HG02981 (cell line): Measurements from ENCODE around the gene RNU5B-1.

Experiments used
- ATAC-seq: cut with Tn5 transposase; IDR thresholded peaks from one replicate; pipeline ENCODE4 v1.9.1; 2021; ENCODE audit warnings: mild to moderate bottlenecking, moderate library complexity; ENCODE audit not compliant: unreplicated experiment

Gene RNU5B-1

GRCh38 chr15:65287520-65287855 lies 17.0 kb upstream of the RNU5B-1 start:
- ATAC-seq = no peak

GRCh38 chr15:65289261-65289854 lies 15.1 kb upstream of the RNU5B-1 start:
- ATAC-seq = no peak

GRCh38 chr15:65290228-65290627 lies 14.2 kb upstream of the RNU5B-1 start:
- ATAC-seq = no peak

GRCh38 chr15:65292938-65293518 lies 11.4 kb upstream of the RNU5B-1 start:
- ATAC-seq = no peak

GRCh38 chr15:65298731-65299130 lies 5.7 kb upstream of the RNU5B-1 start:
- ATAC-seq = no peak

- ATAC-seq = no peak
Measured at GRCh38 chr15:65300924-65301441, 3.5 kb upstream of the RNU5B-1 start.

- ATAC-seq = no peak
Measured at GRCh38 chr15:65302061-65302460, 2.4 kb upstream of the RNU5B-1 start.

GRCh38 chr15:65303687-65304380 lies 643 bp upstream of the RNU5B-1 start:
- no peak for ATAC-seq

- no peak for ATAC-seq
Measured at GRCh38 chr15:65305150-65305758, 777 bp downstream of the RNU5B-1 start.

GRCh38 chr15:65305776-65306175 lies 1.3 kb downstream of the RNU5B-1 start:
- no peak for ATAC-seq

- no peak for ATAC-seq
Measured at GRCh38 chr15:65306551-65306950, 2.1 kb downstream of the RNU5B-1 start.

GRCh38 chr15:65307978-65308377 lies 3.5 kb downstream of the RNU5B-1 start:
- ATAC-seq = no peak

- no peak for ATAC-seq
Measured at GRCh38 chr15:65309882-65310418, 5.5 kb downstream of the RNU5B-1 start.

GRCh38 chr15:65310431-65311137 lies 6.1 kb downstream of the RNU5B-1 start:
- no peak for ATAC-seq

- ATAC-seq = no peak
Measured at GRCh38 chr15:65311760-65312159, 7.3 kb downstream of the RNU5B-1 start.

- ATAC-seq = no peak
Measured at GRCh38 chr15:65312400-65312916, 8.0 kb downstream of the RNU5B-1 start.

GRCh38 chr15:65318870-65319356 lies 14.4 kb downstream of the RNU5B-1 start:
- peak; percentile 67 for ATAC-seq

- no peak for ATAC-seq
Measured at GRCh38 chr15:65323071-65323511, 18.6 kb downstream of the RNU5B-1 start.

- no peak for ATAC-seq
Measured at GRCh38 chr15:65326117-65326526, 21.6 kb downstream of the RNU5B-1 start.

- no peak for ATAC-seq
Measured at GRCh38 chr15:65326818-65327217, 22.3 kb downstream of the RNU5B-1 start.
